IMR-90 (cell line): ENCODE results near the gene CDC42EP2.

Experiments used
- CTCF ChIP-seq: conservative IDR thresholded peaks from 2 replicates; pipeline ENCODE4 v1.5.1; 2012; ENCODE audit warnings: mild to moderate bottlenecking, low read depth, low read length, improper control_type of control experiment
- TF ChIP-seq, protein P1 (sequence below): fragments of 150-350 bp; IDR thresholded peaks from 2 replicates; pipeline ENCODE4 v1.6.1; 2016; ENCODE audit warnings: low read depth, mild to moderate bottlenecking, low read length, moderate library complexity, borderline replicate concordance

DNA sequence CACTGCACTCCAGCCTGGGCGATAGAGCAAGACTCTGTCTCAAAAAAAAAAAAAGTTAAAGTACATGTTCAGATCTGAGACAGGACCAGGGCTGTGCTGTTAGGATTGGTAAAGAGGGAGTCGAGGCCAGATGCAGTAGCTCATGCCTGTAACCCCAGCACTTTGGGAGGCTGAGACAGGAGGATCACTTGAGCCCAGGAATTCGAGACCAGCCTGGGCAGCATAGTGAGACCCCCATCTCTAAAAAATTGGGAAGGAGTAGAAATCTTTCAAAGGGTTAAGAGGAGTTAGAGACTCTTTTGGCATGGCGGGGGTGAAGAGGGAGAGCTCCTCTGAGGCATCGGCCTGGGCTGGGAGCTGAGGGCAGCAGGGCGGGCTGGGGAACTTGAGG is 56.0 kb downstream of the CDC42EP2 start:
- TF ChIP-seq, protein P1, sequence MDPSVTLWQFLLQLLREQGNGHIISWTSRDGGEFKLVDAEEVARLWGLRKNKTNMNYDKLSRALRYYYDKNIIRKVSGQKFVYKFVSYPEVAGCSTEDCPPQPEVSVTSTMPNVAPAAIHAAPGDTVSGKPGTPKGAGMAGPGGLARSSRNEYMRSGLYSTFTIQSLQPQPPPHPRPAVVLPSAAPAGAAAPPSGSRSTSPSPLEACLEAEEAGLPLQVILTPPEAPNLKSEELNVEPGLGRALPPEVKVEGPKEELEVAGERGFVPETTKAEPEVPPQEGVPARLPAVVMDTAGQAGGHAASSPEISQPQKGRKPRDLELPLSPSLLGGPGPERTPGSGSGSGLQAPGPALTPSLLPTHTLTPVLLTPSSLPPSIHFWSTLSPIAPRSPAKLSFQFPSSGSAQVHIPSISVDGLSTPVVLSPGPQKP: no peak
- TF ChIP-seq CTCF: no peak
